PC-9 (cell line): ENCODE results near the gene CRY2.

Source experiments
- EZH2 ChIP-seq: fragments of 200-600 bp; sonication (generic); IDR thresholded peaks from 2 replicates; pipeline ENCODE4 v1.8.0; 2017; ENCODE audit warnings: antibody characterized with exemption, low read depth
- TF ChIP-seq, protein P1 (sequence below): fragments of 200-600 bp; sonication (generic); conservative IDR thresholded peaks from 2 replicates; pipeline ENCODE4 v1.6.1; 2017; ENCODE audit warnings: mixed run types, antibody characterized with exemption, mild to moderate bottlenecking, moderate library complexity

GRCh38 chr11:45902452-45903380 lies 55.4 kb downstream of the CRY2 start:
- TF ChIP-seq, protein P1, sequence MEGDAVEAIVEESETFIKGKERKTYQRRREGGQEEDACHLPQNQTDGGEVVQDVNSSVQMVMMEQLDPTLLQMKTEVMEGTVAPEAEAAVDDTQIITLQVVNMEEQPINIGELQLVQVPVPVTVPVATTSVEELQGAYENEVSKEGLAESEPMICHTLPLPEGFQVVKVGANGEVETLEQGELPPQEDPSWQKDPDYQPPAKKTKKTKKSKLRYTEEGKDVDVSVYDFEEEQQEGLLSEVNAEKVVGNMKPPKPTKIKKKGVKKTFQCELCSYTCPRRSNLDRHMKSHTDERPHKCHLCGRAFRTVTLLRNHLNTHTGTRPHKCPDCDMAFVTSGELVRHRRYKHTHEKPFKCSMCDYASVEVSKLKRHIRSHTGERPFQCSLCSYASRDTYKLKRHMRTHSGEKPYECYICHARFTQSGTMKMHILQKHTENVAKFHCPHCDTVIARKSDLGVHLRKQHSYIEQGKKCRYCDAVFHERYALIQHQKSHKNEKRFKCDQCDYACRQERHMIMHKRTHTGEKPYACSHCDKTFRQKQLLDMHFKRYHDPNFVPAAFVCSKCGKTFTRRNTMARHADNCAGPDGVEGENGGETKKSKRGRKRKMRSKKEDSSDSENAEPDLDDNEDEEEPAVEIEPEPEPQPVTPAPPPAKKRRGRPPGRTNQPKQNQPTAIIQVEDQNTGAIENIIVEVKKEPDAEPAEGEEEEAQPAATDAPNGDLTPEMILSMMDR = no peak
- no peak for TF ChIP-seq EZH2
